AG09319 (cell line): ENCODE measurements around the gene POFUT1.
"Not testable (repeated sequence)": the region's sequence is repeated elsewhere in the genome, so short reads cannot be mapped to it uniquely, and the experiment has no call there.

Experiments used
- DNase-seq: peaks from one replicate; pipeline ENCODE4 v3.0.0-alpha.2; 2010; ENCODE audit warnings: low read depth; ENCODE audit errors: extremely low read depth
- CTCF ChIP-seq: IDR thresholded peaks from 2 replicates; pipeline ENCODE4 v1.5.1; 2011; ENCODE audit warnings: low read depth, mild to moderate bottlenecking, inconsistent platforms, low read length, moderate library complexity

The POFUT1 gene

GRCh38 chr20:32251470-32251869 lies 43.8 kb downstream of the POFUT1 start:
- DNase-seq: no peak
- TF ChIP-seq CTCF: no peak

- DNase-seq: no peak
- TF ChIP-seq CTCF: no peak
These were observed 44.5 kb downstream of the POFUT1 start for GRCh38 chr20:32252189-32252588.

- not testable (repeated sequence) for DNase-seq
These were observed 53.3 kb downstream of the POFUT1 start for GRCh38 chr20:32260973-32261372.

- DNase-seq: no peak
- no peak for TF ChIP-seq CTCF
These were observed 54.0 kb downstream of the POFUT1 start for GRCh38 chr20:32261644-32262043.

DNA sequence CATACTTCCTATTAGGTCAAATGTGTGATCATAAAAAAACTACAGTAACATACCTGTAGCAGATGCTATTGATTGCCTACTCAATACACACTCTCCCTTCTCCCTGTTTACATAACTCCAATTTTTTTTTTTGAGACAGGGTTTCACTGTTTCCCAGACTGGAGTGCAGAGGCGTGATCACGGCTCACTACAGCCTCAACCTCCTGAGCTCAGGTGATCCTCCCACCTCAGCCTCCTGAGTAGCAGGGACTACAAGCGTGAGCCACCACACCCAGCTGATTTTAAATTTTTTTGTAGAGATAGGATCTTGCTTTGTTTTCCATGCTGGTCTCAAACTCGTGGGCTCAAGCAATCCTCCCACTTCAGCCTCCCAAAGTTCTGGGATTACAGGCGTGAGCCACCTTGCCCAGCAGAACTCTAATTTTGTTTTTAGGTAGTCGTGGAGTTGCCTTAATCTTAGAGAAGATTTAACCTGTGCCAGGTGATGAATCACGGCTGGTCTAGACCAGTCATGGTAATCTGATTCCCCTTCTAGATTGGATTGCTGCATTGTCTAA lies 55.8 kb downstream of the POFUT1 start:
- TF ChIP-seq CTCF: no peak
- DNase-seq: no peak

DNA sequence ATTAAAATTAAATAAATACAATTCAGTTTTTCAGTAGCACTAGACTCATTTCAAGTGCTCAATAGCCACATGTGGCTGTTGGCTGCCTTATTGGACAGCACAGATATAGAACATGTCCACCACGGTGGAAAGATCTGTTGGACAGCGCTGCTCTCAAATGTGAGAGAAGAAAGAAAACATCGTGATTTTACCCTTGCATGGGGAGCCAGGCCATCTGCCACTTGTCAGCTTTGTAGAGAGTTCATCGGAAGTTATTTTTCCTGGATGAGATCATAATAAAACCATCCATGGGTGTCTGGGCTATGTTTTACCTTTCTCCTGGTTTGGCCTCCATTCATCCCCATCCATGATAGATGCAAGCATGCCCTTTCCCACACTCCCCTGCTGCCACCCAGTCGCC lies 63.9 kb downstream of the POFUT1 start:
- DNase-seq: no peak
- no peak for TF ChIP-seq CTCF

DNA sequence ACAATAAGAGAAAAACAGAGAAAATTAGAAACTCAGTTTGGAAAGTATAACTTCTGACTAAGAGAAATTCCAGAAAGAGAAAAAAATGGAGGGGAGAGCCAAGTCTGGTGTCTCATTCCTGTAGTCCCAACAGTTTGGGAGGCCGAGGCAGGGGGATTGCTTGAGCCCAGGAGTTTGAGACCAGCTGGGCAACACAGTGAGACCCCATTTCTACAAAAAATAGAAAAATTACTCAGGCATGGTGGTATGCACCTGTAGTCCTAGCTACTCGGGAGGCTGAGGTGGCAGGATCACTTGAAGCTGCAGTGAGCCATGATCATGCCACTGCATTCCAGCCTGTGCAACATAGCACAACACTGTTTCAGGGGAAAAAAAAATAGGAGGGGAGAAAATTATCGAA lies 66.7 kb downstream of the POFUT1 start:
- TF ChIP-seq CTCF: no peak
- DNase-seq: no peak

DNA sequence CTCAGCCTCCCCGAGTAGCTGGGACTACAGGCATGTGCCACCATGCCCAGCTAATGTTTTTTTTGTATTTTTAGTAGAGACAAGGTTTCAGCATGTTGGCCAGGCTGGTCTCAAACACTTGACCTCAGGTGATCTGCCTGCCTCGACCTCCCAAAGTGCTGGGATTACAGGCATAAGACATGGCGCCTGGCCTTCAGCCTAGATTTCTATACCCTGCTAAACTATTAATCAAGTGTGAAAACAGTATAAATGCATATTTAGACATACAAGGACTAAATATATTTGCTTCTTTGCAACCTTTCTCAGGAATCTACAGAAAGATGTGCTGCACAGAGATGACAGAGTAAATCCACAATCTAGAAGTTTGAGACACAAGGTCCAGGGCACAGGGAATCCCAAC lies 67.5 kb downstream of the POFUT1 start:
- DNase-seq: not testable (repeated sequence)
